Mesenchymal stem cell (in vitro differentiated cells and primary cell): ENCODE measurements around the gene NKAIN4.

Experiments
- DNase-seq: peaks from one replicate; pipeline ENCODE4 v3.0.0-alpha.2; 2013
- H2AFZ ChIP-seq: one replicate; pipeline ENCODE4 v1.6.1; 2013; ENCODE audit warnings: low read depth, mild to moderate bottlenecking, control low read depth, inconsistent platforms, low read length, moderate library complexity
- H2AK5ac ChIP-seq: 2 replicates; pipeline ENCODE4 v1.6.1; 2013; ENCODE audit warnings: low read length, moderate library complexity, mild to moderate bottlenecking, inconsistent platforms; ENCODE audit not compliant: severe bottlenecking
- H2BK120ac ChIP-seq: one replicate; pipeline ENCODE4 v1.6.1; 2013; ENCODE audit warnings: low read depth, mild to moderate bottlenecking, inconsistent platforms, low read length, moderate library complexity
- H2BK12ac ChIP-seq, 2 experiments: one replicate each; pipeline ENCODE4 v1.6.1; 2013; ENCODE audit warnings: inconsistent platforms in 2 of 2, low read length in 2 of 2, mild to moderate bottlenecking in 2 of 2, moderate library complexity in 2 of 2, control low read depth in 1 of 2
- H2BK15ac ChIP-seq: one replicate; pipeline ENCODE4 v1.6.1; 2013; ENCODE audit warnings: mild to moderate bottlenecking, low read depth, inconsistent platforms; ENCODE audit not compliant: poor library complexity, severe bottlenecking
- H2BK5ac ChIP-seq: 2 replicates; pipeline ENCODE4 v1.6.1; 2013; ENCODE audit warnings: low read depth, mild to moderate bottlenecking, low read length, control low read depth, inconsistent platforms; ENCODE audit not compliant: poor library complexity, severe bottlenecking
- H3K14ac ChIP-seq, 2 experiments: one replicate each; pipeline ENCODE4 v1.6.1; 2013; ENCODE audit warnings: inconsistent platforms in 2 of 2, low read length in 2 of 2, control low read depth in 1 of 2, mild to moderate bottlenecking in 1 of 2, moderate library complexity in 1 of 2
- H3K18ac ChIP-seq, 2 experiments: one replicate each; pipeline ENCODE4 v1.6.1; 2013; ENCODE audit warnings: inconsistent platforms in 2 of 2, low read length in 2 of 2, control low read depth in 1 of 2, low read depth in 1 of 2, mild to moderate bottlenecking in 1 of 2
- H3K23ac ChIP-seq, 2 experiments: one replicate each; pipeline ENCODE4 v1.6.1; 2013; ENCODE audit warnings: inconsistent platforms in 2 of 2, low read length in 2 of 2, mild to moderate bottlenecking in 2 of 2, moderate library complexity in 2 of 2, control low read depth in 1 of 2
- H3K27ac ChIP-seq: 2 replicates; pipeline ENCODE4 v1.5.1; 2013; ENCODE audit warnings: mild to moderate bottlenecking, moderate library complexity, low read length, control low read depth, inconsistent platforms; ENCODE audit not compliant: poor library complexity, severe bottlenecking
- H3K27me3 ChIP-seq, 2 experiments: 2 replicates each; pipeline versions ENCODE4 v1.6.1 to v1.7.0; 2013; ENCODE audit warnings: low read length in 2 of 2, mild to moderate bottlenecking in 2 of 2, moderate library complexity in 2 of 2, control low read depth in 1 of 2, inconsistent platforms in 1 of 2; ENCODE audit not compliant: control insufficient read depth in 1 of 2, insufficient read depth in 1 of 2
- H3K36me3 ChIP-seq, 2 experiments: 2 replicates each; pipeline versions ENCODE4 v1.6.1 to v1.7.0; 2013; ENCODE audit warnings: low read length in 2 of 2, control low read depth in 1 of 2, inconsistent platforms in 1 of 2, low read depth in 1 of 2, mild to moderate bottlenecking in 1 of 2; ENCODE audit not compliant: insufficient read depth in 2 of 2, control insufficient read depth in 1 of 2
- H3K4ac ChIP-seq, 2 experiments: one replicate each; pipeline ENCODE4 v1.6.1; 2013; ENCODE audit warnings: inconsistent platforms in 2 of 2, low read length in 2 of 2, mild to moderate bottlenecking in 2 of 2, moderate library complexity in 2 of 2, control low read depth in 1 of 2, low read depth in 1 of 2
- H3K4me1 ChIP-seq: 2 replicates; pipeline ENCODE4 v1.6.1; 2013; ENCODE audit warnings: low read depth, low read length, control low read depth; ENCODE audit not compliant: control insufficient read depth, insufficient read depth
- H3K4me2 ChIP-seq: 2 replicates; pipeline ENCODE4 v1.6.1; 2013; ENCODE audit warnings: low read length, mild to moderate bottlenecking, inconsistent platforms; ENCODE audit not compliant: poor library complexity, severe bottlenecking
- H3K4me3 ChIP-seq, 2 experiments: 2 replicates each; pipeline versions ENCODE4 v1.5.1 to v1.7.0; 2013; ENCODE audit warnings: low read length in 2 of 2, mild to moderate bottlenecking in 2 of 2, control low read depth in 1 of 2, low read depth in 1 of 2; ENCODE audit not compliant: insufficient read depth in 1 of 2
- H3K79me1 ChIP-seq: replicated peaks from 2 replicates; pipeline ENCODE4 v1.6.1; 2013; ENCODE audit warnings: mild to moderate bottlenecking, control low read depth, low read length, inconsistent platforms; ENCODE audit not compliant: poor library complexity, severe bottlenecking
- H3K9ac ChIP-seq: 2 replicates; pipeline ENCODE4 v1.7.0; 2013; ENCODE audit warnings: mild to moderate bottlenecking, low read length, moderate library complexity
- H3K9me3 ChIP-seq: 2 replicates; pipeline ENCODE4 v1.7.0; 2013; ENCODE audit warnings: mild to moderate bottlenecking, low read length; ENCODE audit not compliant: control insufficient read depth
- H4K8ac ChIP-seq: one replicate; pipeline ENCODE4 v1.6.1; 2013; ENCODE audit warnings: inconsistent platforms, mild to moderate bottlenecking, low read length, moderate library complexity
- H4K91ac ChIP-seq: one replicate; pipeline ENCODE4 v1.6.1; 2013; ENCODE audit warnings: mild to moderate bottlenecking, low read length, inconsistent platforms
- WGBS: methylation state at CpG from one replicate; pipeline ENCODE4 v1.1.7; 2013; ENCODE audit warnings: mixed read lengths; 5-methylcytosine and 5-hydroxymethylcytosine counted together

NKAIN4 gene

GRCh38 chr20:63234693-63235398 lies 19.4 kb downstream of the NKAIN4 start:
- Histone ChIP-seq H3K14ac (peak overlapping the region in 1 of 2 experiments; percentile 7), H2AFZ (peak overlapping the region; percentile 14), H3K4me1 (peaks cover 64% of the 10 kb centered on the region), H3K4me2 (peak overlapping the region; percentile 20), H3K27me3 (peaks cover 0 to 9% of the 10 kb centered on the region in 2 experiments), H3K4me3 (no peak overlapping the region), H2BK12ac (peak overlapping the region; percentile 88 to 99), H2AK5ac (peak overlapping the region; percentile 57), H3K4ac (peak overlapping the region; percentile 9 to 54), H3K27ac (peak overlapping the region; percentile 28), H2BK120ac (peak overlapping the region; percentile 8), H3K9me3 (no peaks in the 10 kb centered on the region), H4K8ac (peak overlapping the region; percentile 83), H3K9ac (no peak overlapping the region), H2BK5ac (peak overlapping the region; percentile 58), H2BK15ac (peak overlapping the region; percentile 99), H3K36me3 (no peaks in the 10 kb centered on the region), H3K18ac (peak overlapping the region; percentile 59 to 92), H3K79me1 (no peaks in the 10 kb centered on the region), H3K23ac (no peak overlapping the region), H4K91ac (peak overlapping the region; percentile 79)
- DNase-seq = peak; percentile 44
- WGBS = 25% methylated on average over 19 of the region's 20 CpGs

DNA sequence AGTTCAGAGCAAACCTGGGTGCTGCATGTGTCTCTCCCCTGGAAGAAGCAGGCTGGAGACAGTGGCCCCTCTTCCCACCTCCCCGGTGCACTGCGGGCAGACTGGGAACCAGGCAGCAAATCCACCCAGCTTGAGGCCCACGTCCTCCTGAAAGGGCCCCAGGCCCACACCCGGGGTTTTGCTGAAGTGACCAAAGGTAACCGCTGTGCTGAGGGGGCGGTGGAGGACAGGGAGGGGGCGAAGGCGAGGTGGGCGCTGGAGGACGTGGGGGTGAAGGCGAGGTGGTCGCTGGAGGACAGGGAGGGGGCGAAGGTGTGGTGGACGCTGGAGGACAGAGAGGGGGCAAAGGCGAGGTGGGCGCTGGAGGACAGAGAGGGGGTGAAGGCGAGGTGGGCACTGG lies 20.3 kb downstream of the NKAIN4 start:
- Histone ChIP-seq H2BK15ac (peak overlapping the region; percentile 99), H3K4me2 (no peak overlapping the region), H2BK5ac (peak overlapping the region; percentile 70), H3K27me3 (peaks cover 0 to 16% of the 10 kb centered on the region in 2 experiments), H3K4me1 (peaks cover 65% of the 10 kb centered on the region), H3K14ac (peak overlapping the region in 1 of 2 experiments; percentile 73), H3K4ac (peak overlapping the region; percentile 5 to 84), H2BK12ac (peak overlapping the region; percentile 44 to 99), H3K9me3 (no peaks in the 10 kb centered on the region), H2AFZ (no peak overlapping the region), H2AK5ac (peak overlapping the region; percentile 92), H3K23ac (no peak overlapping the region), H3K36me3 (no peaks in the 10 kb centered on the region), H4K8ac (no peak overlapping the region), H3K18ac (peak overlapping the region; percentile 70 to 82), H3K4me3 (no peak overlapping the region), H3K9ac (no peak overlapping the region), H3K27ac (no peak overlapping the region), H3K79me1 (no peaks in the 10 kb centered on the region), H2BK120ac (peak overlapping the region; percentile 66), H4K91ac (peak overlapping the region; percentile 65)
- no peak for DNase-seq
- WGBS = 92% methylated on average over 15 of the region's 17 CpGs

- H4K91ac ChIP-seq = peak overlapping the region; percentile 95
- H3K14ac ChIP-seq = no peak overlapping the region
- H3K23ac ChIP-seq = no peak overlapping the region
- H4K8ac ChIP-seq = peak overlapping the region; percentile 94
- H3K9ac ChIP-seq = no peak overlapping the region
- H3K4me1 ChIP-seq = peaks cover 60% of the 10 kb centered on the region
- peak; percentile 45 for DNase-seq
- H3K4me3 ChIP-seq = no peak overlapping the region
- peak overlapping the region in 1 of 2 experiments; percentile 22 for H3K4ac ChIP-seq
- H3K9me3 ChIP-seq = no peaks in the 10 kb centered on the region
- no peak overlapping the region for H2BK15ac ChIP-seq
- 89% methylated on average over 2 of the region's 3 CpGs for WGBS
- H3K79me1 ChIP-seq = no peaks in the 10 kb centered on the region
- peak overlapping the region; percentile 61 to 76 for H3K18ac ChIP-seq
- peak overlapping the region; percentile 64 for H2BK120ac ChIP-seq
- H3K4me2 ChIP-seq = no peak overlapping the region
- H3K36me3 ChIP-seq = no peaks in the 10 kb centered on the region
- peaks cover 0 to 22% of the 10 kb centered on the region in 2 experiments for H3K27me3 ChIP-seq
- H2AFZ ChIP-seq = no peak overlapping the region
- peak overlapping the region; percentile 89 to 93 for H2BK12ac ChIP-seq
- H2AK5ac ChIP-seq = peak overlapping the region; percentile 28
- H3K27ac ChIP-seq = peak overlapping the region; percentile 97
- H2BK5ac ChIP-seq = peak overlapping the region; percentile 95
Observed at GRCh38 chr20:63233061-63233344, 21.3 kb downstream of the NKAIN4 start.

GRCh38 chr20:63232235-63233060 lies 21.8 kb downstream of the NKAIN4 start:
- H4K8ac ChIP-seq = peak overlapping the region; percentile 94
- 2% methylated on average over 11 of the region's 18 CpGs for WGBS
- peak overlapping the region; percentile 97 for H3K27ac ChIP-seq

More at GRCh38 chr20:63232235-63233060, 21.8 kb downstream of the NKAIN4 start:
- DNase-seq = peak; percentile 99
- H2BK15ac ChIP-seq = peak overlapping the region; percentile 12
- no peak overlapping the region for H2AFZ ChIP-seq
- H3K27me3 ChIP-seq = peaks cover 0 to 22% of the 10 kb centered on the region in 2 experiments
- H3K14ac ChIP-seq = no peak overlapping the region
- peak overlapping the region; percentile 16 to 22 for H3K4ac ChIP-seq
- peak overlapping the region; percentile 94 for H2BK120ac ChIP-seq
- peak overlapping the region; percentile 86 for H3K18ac ChIP-seq
- H3K9ac ChIP-seq = peak overlapping the region; percentile 19
- peak overlapping the region; percentile 93 for H2BK12ac ChIP-seq
- peak overlapping the region; percentile 95 for H2BK5ac ChIP-seq
- peaks cover 60% of the 10 kb centered on the region for H3K4me1 ChIP-seq
- H3K36me3 ChIP-seq = no peaks in the 10 kb centered on the region
- no peaks in the 10 kb centered on the region for H3K9me3 ChIP-seq
- H4K91ac ChIP-seq = peak overlapping the region; percentile 95
- H3K4me2 ChIP-seq = no peak overlapping the region
- H2AK5ac ChIP-seq = peak overlapping the region; percentile 28
- H3K23ac ChIP-seq = no peak overlapping the region
- H3K79me1 ChIP-seq = no peaks in the 10 kb centered on the region
- peak overlapping the region in 1 of 2 experiments; percentile 31 for H3K4me3 ChIP-seq
